ENCODE measurements around the gene DLG5.

DLG5 gene

DNA sequence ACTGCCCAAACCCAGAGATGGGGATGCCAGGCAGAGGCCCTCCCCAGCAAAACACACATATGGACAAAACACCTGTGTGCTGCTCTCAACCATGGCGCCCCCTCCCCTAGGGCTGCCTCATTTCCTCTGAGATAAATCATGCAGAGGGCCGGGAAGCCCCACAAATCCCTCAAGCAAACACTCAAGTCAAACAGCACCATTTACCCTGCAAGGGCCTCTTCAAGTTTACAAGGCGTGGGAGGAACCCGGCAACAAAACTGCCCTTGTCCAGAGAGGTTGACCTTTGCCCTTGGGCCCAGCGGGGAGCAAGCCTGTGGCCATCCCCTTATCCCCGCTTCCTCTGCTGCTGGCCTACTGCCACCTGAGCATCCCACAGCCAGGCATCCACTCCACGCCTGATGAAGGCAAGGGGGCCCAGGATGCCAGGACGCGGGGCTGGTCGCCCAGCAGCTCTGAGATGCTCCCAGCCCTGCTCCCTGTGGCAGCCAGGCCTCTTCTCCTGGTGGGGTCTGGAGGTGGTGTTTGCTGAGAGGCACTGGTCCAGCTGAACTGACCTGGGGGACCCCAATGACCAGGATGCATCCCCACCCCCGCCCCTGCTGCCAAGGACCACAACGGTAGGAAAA lies 77.4 kb downstream of the DLG5 start:
- ChIA-PET POLR2A (no interaction called here), CTCF (interaction anchor here (0.6 to 0.7 kb wide), 2 partner anchors 72 to 124 kb away, joined by 3 read pairs; no protein-coding TSS in a partner anchor)
- Histone ChIP-seq H3K4me3 (ENCODE audit: low read depth, low read length) (no peak overlapping the region), H3K36me3 (ENCODE audit: control insufficient read depth in 2 of 2, insufficient read depth in 1 of 2, low read length in 2 of 2) (peaks cover 8 to 45% of the 10 kb centered on the region in 2 experiments; a peak in 2 of 3 replicates), H3K27ac (ENCODE audit: extremely low read depth, low read depth, low read length) (no peak overlapping the region), H3K4me1 (ENCODE audit: control insufficient read depth, insufficient read depth, low read length) (no peaks in the 10 kb centered on the region), H3K9me3 (ENCODE audit: control insufficient read depth, insufficient read depth, low read depth, low read length) (no peaks in the 10 kb centered on the region)
- TF ChIP-seq FEZF1 (tag by site-specific recombination; IDR thresholded peaks at IDR 0.05): no peak
- 0 out of 2 replicates have a peak, but pooled peaks have one; percentile 11 for TF ChIP-seq ZFHX2 (tag by site-specific recombination; conservative IDR thresholded peaks at IDR 0.05)

DNA sequence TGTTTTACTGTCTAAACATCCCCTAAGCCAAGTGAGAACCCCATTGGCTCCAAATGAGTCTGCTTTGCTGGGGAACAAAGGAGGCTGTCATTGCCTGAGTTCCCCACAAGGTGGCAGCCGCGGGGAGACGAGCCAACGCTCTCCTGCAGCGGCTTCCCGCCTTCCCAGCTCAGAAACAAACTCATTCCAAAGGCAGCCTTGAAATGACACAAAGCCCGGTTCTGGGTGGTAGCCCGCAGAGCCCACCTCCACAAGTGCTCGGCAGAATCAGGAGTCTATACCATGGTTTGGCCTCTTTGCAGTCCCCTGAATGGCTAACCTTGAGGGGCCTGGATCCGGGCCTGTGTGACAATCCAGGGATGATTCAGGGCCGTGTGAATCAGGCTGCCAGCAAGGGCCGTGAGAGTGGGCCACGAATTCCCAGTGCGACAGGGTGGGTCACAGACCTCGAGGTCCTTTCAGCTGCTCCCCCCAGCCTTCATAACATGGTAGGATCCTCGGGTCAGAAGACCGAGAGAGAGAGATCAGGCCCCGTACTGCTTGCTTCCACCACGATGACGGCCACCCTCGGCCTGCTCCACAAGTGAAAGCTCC lies 79.7 kb downstream of the DLG5 start:
- TF ChIP-seq, protein P1, sequence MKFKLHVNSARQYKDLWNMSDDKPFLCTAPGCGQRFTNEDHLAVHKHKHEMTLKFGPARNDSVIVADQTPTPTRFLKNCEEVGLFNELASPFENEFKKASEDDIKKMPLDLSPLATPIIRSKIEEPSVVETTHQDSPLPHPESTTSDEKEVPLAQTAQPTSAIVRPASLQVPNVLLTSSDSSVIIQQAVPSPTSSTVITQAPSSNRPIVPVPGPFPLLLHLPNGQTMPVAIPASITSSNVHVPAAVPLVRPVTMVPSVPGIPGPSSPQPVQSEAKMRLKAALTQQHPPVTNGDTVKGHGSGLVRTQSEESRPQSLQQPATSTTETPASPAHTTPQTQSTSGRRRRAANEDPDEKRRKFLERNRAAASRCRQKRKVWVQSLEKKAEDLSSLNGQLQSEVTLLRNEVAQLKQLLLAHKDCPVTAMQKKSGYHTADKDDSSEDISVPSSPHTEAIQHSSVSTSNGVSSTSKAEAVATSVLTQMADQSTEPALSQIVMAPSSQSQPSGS (tag by site-specific recombination; IDR thresholded peaks at IDR 0.05; ENCODE audit: low read depth): no peak
- TF ChIP-seq IKZF3 (tag by site-specific recombination; IDR thresholded peaks at IDR 0.05) (0 out of 2 replicates have a peak, but pooled peaks have one; percentile 21), ZNF654 (tag by site-specific recombination; IDR thresholded peaks at IDR 0.05; ENCODE audit: low read depth) (peak; percentile 80), TRIM28 (IDR thresholded peaks at IDR 0.05; ENCODE audit: borderline replicate concordance, low read length) (no peak), ZNF48 (tag by site-specific recombination; IDR thresholded peaks at IDR 0.05) (no peak), GLIS2 (tag by site-specific recombination; IDR thresholded peaks at IDR 0.05) (peak; percentile 39; the same call in 1 of the 2 replicates), ZNF660 (tag by site-specific recombination; IDR thresholded peaks at IDR 0.05) (0 out of 2 replicates have a peak, but pooled peaks have one; percentile 56), GLIS1 (tag by site-specific recombination; IDR thresholded peaks at IDR 0.05) (peak; percentile 71), ZNF600 (tag by site-specific recombination; IDR thresholded peaks at IDR 0.05) (no peak), SCRT2 (tag by site-specific recombination; IDR thresholded peaks at IDR 0.05) (peak; percentile 64), ZNF23 (tag by site-specific recombination; IDR thresholded peaks at IDR 0.05; ENCODE audit: borderline replicate concordance) (no peak), ZNF626 (tag by site-specific recombination; IDR thresholded peaks at IDR 0.05) (no peak), ZNF341 (tag by site-specific recombination; IDR thresholded peaks at IDR 0.05; ENCODE audit: low read depth) (no peak), ZBTB8A (tag by site-specific recombination; IDR thresholded peaks at IDR 0.05) (peak; percentile 60; the same call in 1 of the 2 replicates)
- TF ChIP-seq, protein P2, sequence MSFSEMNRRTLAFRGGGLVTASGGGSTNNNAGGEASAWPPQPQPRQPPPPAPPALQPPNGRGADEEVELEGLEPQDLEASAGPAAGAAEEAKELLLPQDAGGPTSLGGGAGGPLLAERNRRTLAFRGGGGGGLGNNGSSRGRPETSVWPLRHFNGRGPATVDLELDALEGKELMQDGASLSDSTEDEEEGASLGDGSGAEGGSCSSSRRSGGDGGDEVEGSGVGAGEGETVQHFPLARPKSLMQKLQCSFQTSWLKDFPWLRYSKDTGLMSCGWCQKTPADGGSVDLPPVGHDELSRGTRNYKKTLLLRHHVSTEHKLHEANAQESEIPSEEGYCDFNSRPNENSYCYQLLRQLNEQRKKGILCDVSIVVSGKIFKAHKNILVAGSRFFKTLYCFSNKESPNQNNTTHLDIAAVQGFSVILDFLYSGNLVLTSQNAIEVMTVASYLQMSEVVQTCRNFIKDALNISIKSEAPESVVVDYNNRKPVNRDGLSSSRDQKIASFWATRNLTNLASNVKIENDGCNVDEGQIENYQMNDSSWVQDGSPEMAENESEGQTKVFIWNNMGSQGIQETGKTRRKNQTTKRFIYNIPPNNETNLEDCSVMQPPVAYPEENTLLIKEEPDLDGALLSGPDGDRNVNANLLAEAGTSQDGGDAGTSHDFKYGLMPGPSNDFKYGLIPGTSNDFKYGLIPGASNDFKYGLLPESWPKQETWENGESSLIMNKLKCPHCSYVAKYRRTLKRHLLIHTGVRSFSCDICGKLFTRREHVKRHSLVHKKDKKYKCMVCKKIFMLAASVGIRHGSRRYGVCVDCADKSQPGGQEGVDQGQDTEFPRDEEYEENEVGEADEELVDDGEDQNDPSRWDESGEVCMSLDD (tag by site-specific recombination; IDR thresholded peaks at IDR 0.05): no peak
- TF ChIP-seq, protein P3, sequence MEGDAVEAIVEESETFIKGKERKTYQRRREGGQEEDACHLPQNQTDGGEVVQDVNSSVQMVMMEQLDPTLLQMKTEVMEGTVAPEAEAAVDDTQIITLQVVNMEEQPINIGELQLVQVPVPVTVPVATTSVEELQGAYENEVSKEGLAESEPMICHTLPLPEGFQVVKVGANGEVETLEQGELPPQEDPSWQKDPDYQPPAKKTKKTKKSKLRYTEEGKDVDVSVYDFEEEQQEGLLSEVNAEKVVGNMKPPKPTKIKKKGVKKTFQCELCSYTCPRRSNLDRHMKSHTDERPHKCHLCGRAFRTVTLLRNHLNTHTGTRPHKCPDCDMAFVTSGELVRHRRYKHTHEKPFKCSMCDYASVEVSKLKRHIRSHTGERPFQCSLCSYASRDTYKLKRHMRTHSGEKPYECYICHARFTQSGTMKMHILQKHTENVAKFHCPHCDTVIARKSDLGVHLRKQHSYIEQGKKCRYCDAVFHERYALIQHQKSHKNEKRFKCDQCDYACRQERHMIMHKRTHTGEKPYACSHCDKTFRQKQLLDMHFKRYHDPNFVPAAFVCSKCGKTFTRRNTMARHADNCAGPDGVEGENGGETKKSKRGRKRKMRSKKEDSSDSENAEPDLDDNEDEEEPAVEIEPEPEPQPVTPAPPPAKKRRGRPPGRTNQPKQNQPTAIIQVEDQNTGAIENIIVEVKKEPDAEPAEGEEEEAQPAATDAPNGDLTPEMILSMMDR (tag by site-specific recombination; IDR thresholded peaks at IDR 0.05): peak; percentile 70
- TF ChIP-seq, protein P4, sequence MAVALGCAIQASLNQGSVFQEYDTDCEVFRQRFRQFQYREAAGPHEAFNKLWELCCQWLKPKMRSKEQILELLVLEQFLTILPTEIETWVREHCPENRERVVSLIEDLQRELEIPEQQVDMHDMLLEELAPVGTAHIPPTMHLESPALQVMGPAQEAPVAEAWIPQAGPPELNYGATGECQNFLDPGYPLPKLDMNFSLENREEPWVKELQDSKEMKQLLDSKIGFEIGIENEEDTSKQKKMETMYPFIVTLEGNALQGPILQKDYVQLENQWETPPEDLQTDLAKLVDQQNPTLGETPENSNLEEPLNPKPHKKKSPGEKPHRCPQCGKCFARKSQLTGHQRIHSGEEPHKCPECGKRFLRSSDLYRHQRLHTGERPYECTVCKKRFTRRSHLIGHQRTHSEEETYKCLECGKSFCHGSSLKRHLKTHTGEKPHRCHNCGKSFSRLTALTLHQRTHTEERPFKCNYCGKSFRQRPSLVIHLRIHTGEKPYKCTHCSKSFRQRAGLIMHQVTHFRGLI (tag by site-specific recombination; IDR thresholded peaks at IDR 0.05): no peak
- Histone ChIP-seq H3K9me3 (ENCODE audit: control insufficient read depth, insufficient read depth, low read depth, low read length) (no peaks in the 10 kb centered on the region), H3K4me1 (ENCODE audit: control insufficient read depth, insufficient read depth, low read length) (no peaks in the 10 kb centered on the region), H3K4me3 (ENCODE audit: low read depth, low read length) (no peak overlapping the region), H3K36me3 (ENCODE audit: control insufficient read depth in 2 of 2, insufficient read depth in 1 of 2, low read length in 2 of 2) (peaks cover 0 to 51% of the 10 kb centered on the region in 2 experiments; a peak in 2 of 3 replicates), H3K27ac (ENCODE audit: extremely low read depth, low read depth, low read length) (peak overlapping the region; percentile 34; the same call in 1 of the 2 replicates)
- POLR2A ChIA-PET: interaction anchor here (1.6 to 1.8 kb wide), 2 partner anchors 79 to 183 kb away, joined by 4 to 5 read pairs; partner anchors contain the start of gene DLG5
- CTCF ChIA-PET: interaction anchor here (0.6 to 2.2 kb wide), 36 partner anchors 8 to 1400 kb away, joined by 3 to 15 read pairs (median 4); partner anchors contain the start of gene POLR3A

Data from HEK293 (cell line).